Measurements from ENCODE around the gene KLHL28. TPM values are rescaled to one million over a fixed set of nuclear protein-coding genes. Genes with fewer than 3 reads are reported as not detected.
"Not testable (repeated sequence)": the region's sequence is repeated elsewhere in the genome, so short reads cannot be mapped to it uniquely, and the experiment has no call there.

KLHL28 gene
- total and polyA plus RNA-seq, 2 donors (not counting 1 experiment from before 2014, with no cell fraction given), result 6.1 to 9.7 TPM

- no peak for TF ChIP-seq EZH2 (IDR thresholded peaks at IDR 0.05; ENCODE audit: low read length, missing control alignments)
- TF ChIP-seq, protein P1, sequence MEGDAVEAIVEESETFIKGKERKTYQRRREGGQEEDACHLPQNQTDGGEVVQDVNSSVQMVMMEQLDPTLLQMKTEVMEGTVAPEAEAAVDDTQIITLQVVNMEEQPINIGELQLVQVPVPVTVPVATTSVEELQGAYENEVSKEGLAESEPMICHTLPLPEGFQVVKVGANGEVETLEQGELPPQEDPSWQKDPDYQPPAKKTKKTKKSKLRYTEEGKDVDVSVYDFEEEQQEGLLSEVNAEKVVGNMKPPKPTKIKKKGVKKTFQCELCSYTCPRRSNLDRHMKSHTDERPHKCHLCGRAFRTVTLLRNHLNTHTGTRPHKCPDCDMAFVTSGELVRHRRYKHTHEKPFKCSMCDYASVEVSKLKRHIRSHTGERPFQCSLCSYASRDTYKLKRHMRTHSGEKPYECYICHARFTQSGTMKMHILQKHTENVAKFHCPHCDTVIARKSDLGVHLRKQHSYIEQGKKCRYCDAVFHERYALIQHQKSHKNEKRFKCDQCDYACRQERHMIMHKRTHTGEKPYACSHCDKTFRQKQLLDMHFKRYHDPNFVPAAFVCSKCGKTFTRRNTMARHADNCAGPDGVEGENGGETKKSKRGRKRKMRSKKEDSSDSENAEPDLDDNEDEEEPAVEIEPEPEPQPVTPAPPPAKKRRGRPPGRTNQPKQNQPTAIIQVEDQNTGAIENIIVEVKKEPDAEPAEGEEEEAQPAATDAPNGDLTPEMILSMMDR (conservative IDR thresholded peaks at IDR 0.05 in 1 of 2, IDR thresholded peaks at IDR 0.05 in 1 of 2; ENCODE audit: low read depth in 1 of 2, low read length in 2 of 2), result no peak
- Histone ChIP-seq H3K9ac (ENCODE audit: insufficient read depth, low read length) (no peak overlapping the region), H3K27ac (ENCODE audit: insufficient read depth, low read length) (no peak overlapping the region), H3K79me2 (ENCODE audit: control insufficient read depth, insufficient read depth, low read length) (peaks cover 3% of the 10 kb centered on the region), H3K27me3 (ENCODE audit: control insufficient read depth, insufficient read depth, low read length) (no peaks in the 10 kb centered on the region), H3K36me3 (ENCODE audit: control insufficient read depth, insufficient read depth, low read length) (no peaks in the 10 kb centered on the region), H3K4me1 (ENCODE audit: control insufficient read depth, extremely low read depth, insufficient read depth, low read length) (peaks cover 7% of the 10 kb centered on the region), H3K4me3 (replicated peaks in 1 of 4; ENCODE audit: control extremely low read depth in 1 of 4, insufficient read depth in 1 of 4, low read depth in 3 of 4, low read length in 4 of 4) (no peak overlapping the region), H3K9me3 (ENCODE audit: control insufficient read depth, insufficient read depth, low read depth, low read length) (no peaks in the 10 kb centered on the region), H2AFZ (ENCODE audit: low read length) (no peak overlapping the region), H3K4me2 (ENCODE audit: extremely low read depth, insufficient read depth, low read length) (no peak overlapping the region), H4K20me1 (ENCODE audit: control insufficient read depth, extremely low read depth, insufficient read depth, low read length) (no peaks in the 10 kb centered on the region)
- DNase-seq (ENCODE audit: low read depth in 2 of 2), result no peak
Measured at GRCh38 chr14:44893535-44893934, 68.2 kb downstream of the KLHL28 start.

GRCh38 chr14:44891726-44892372, 69.9 kb downstream of the KLHL28 start:
- DNase-seq (ENCODE audit: low read depth in 2 of 2); H3K9me3 ChIP-seq (ENCODE audit: control insufficient read depth, insufficient read depth, low read depth, low read length); H3K4me3 ChIP-seq (replicated peaks in 1 of 4; ENCODE audit: control extremely low read depth in 1 of 4, insufficient read depth in 1 of 4, low read depth in 3 of 4, low read length in 4 of 4); H3K36me3 ChIP-seq (ENCODE audit: control insufficient read depth, insufficient read depth, low read length); H2AFZ ChIP-seq (ENCODE audit: low read length); H3K79me2 ChIP-seq (ENCODE audit: control insufficient read depth, insufficient read depth, low read length); H3K4me2 ChIP-seq (ENCODE audit: extremely low read depth, insufficient read depth, low read length); H3K4me1 ChIP-seq (ENCODE audit: control insufficient read depth, extremely low read depth, insufficient read depth, low read length); H3K27me3 ChIP-seq (ENCODE audit: control insufficient read depth, insufficient read depth, low read length); H3K27ac ChIP-seq (ENCODE audit: insufficient read depth, low read length); H4K20me1 ChIP-seq (ENCODE audit: control insufficient read depth, extremely low read depth, insufficient read depth, low read length); H3K9ac ChIP-seq (ENCODE audit: insufficient read depth, low read length): not testable (repeated sequence)

DNA sequence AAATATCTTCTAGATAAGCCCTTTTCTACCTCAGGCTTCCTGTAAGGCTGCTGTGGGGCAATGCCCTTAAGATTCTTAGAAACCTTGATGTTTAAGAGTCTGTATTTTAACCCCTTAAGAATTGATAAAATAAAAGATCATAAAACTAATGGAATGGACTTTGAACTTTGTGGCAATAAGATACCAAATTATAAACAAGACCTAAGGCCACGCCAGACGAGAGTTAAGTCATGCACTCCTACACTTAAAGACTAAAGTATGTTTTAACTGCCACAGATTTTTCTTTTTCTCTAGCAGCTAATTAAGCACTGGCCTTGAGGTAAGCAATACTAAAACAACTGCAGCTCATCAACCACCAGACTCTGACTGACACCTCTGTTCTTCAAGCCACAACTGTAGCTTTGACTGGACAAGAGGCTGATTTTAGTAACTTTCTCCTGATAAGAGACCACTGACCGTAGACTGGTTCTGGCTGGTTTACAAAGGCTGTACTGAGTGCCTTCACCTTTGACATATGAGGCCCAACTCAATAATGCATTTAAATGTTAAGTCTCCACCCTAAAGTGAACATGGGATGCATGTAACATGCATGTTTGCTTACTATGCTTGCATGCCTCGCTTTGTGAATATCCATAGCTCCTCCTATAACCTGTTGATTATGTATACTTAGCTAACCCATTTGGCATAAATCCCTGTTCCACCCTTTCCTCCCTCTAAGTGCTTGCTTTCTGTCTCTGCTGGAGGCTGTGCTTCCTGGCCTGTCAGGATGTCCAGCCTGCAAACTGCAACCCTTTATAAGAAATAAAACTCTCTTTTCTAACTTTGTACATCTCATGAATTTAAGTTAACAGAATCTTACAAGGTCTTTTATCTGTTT, 71.9 kb downstream of the KLHL28 start:
- DNase-seq (ENCODE audit: low read depth in 2 of 2), result peak in 1 of 2 donors; percentile 21
- H3K4me1 ChIP-seq (ENCODE audit: control insufficient read depth, extremely low read depth, insufficient read depth, low read length), result no peaks in the 10 kb centered on the region
- no peaks in the 10 kb centered on the region for H4K20me1 ChIP-seq (ENCODE audit: control insufficient read depth, extremely low read depth, insufficient read depth, low read length)
- H3K9ac ChIP-seq (ENCODE audit: insufficient read depth, low read length), result no peak overlapping the region
- H3K36me3 ChIP-seq (ENCODE audit: control insufficient read depth, insufficient read depth, low read length), result no peaks in the 10 kb centered on the region
- no peak overlapping the region for H3K27ac ChIP-seq (ENCODE audit: insufficient read depth, low read length)
- TF ChIP-seq, protein P1 (conservative IDR thresholded peaks at IDR 0.05 in 1 of 2, IDR thresholded peaks at IDR 0.05 in 1 of 2; ENCODE audit: low read depth in 1 of 2, low read length in 2 of 2), result no peak
- no peak for TF ChIP-seq EZH2 (IDR thresholded peaks at IDR 0.05; ENCODE audit: low read length, missing control alignments)
- no peaks in the 10 kb centered on the region for H3K79me2 ChIP-seq (ENCODE audit: control insufficient read depth, insufficient read depth, low read length)
- H3K27me3 ChIP-seq (ENCODE audit: control insufficient read depth, insufficient read depth, low read length), result no peaks in the 10 kb centered on the region
- no peak overlapping the region for H3K4me2 ChIP-seq (ENCODE audit: extremely low read depth, insufficient read depth, low read length)
- no peaks in the 10 kb centered on the region for H3K9me3 ChIP-seq (ENCODE audit: control insufficient read depth, insufficient read depth, low read depth, low read length)
- no peak overlapping the region for H3K4me3 ChIP-seq (replicated peaks in 1 of 4; ENCODE audit: control extremely low read depth in 1 of 4, insufficient read depth in 1 of 4, low read depth in 3 of 4, low read length in 4 of 4)
- H2AFZ ChIP-seq (ENCODE audit: low read length), result no peak overlapping the region
